Esophagus squamous epithelium (tissue), 5 donors: ENCODE measurements around the gene MGAT4C. TPM values are rescaled to one million over a fixed set of nuclear protein-coding genes. Genes with fewer than 3 reads are reported as not detected.
"Not testable (repeated sequence)": the region's sequence is repeated elsewhere in the genome, so short reads cannot be mapped to it uniquely, and the experiment has no call there.

Source experiments
- DNase-seq: peaks from one replicate; lab custom pipeline; 2025; lab: John Stamatoyannopoulos, UW
- H3K27ac ChIP-seq, 4 donors: fragments of 200-600 bp; sonication (generic); one replicate each; pipeline ENCODE4 v1.5.1; 2016 to 2019; ENCODE audit warnings: mild to moderate bottlenecking in 1 of 4
- H3K27me3 ChIP-seq, 4 donors: fragments of 200-600 bp; sonication (generic); 1 replicate in 3 of 4; 2 replicates in 1 of 4; pipeline versions ENCODE4 v1.5.1 to v1.6.0; 2017 to 2021; ENCODE audit warnings: antibody characterized with exemption in 1 of 4
- H3K36me3 ChIP-seq, 3 donors: fragments of 200-600 bp; sonication (generic); one replicate each; pipeline ENCODE4 v1.5.1; 2016 to 2019
- H3K4me1 ChIP-seq, 3 donors: fragments of 200-600 bp; sonication (generic); one replicate each; pipeline ENCODE4 v1.5.1; 2017 to 2019
- H3K4me3 ChIP-seq, 4 donors: fragments of 200-600 bp; sonication (generic); 1 replicate in 3 of 4; 2 replicates in 1 of 4; pipeline ENCODE4 v1.5.1; 2016 to 2019; ENCODE audit warnings: mild to moderate bottlenecking in 2 of 4, moderate library complexity in 1 of 4
- H3K9me3 ChIP-seq, 3 donors: fragments of 200-600 bp; sonication (generic); one replicate each; pipeline ENCODE4 v1.5.1; 2016 to 2019
- POLR2A ChIP-seq, 4 donors: fragments of 450-650 bp; IDR thresholded peaks; one replicate each; pipeline ENCODE4 v1.6.1; 2017; ENCODE audit warnings: antibody characterized with exemption in 4 of 4, mild to moderate bottlenecking in 4 of 4, moderate library complexity in 3 of 4
- WGBS, 2 donors: methylation state at CpG; one replicate each; pipeline ENCODE4 v1.1.5; 2018; 5-methylcytosine and 5-hydroxymethylcytosine counted together
- intact Hi-C: fragments of 100-400 bp; cut with DNase I; formaldehyde crosslinking; loops from one replicate; pipeline ENCODE4 v1.15.0; 2022
- total RNA-seq, 4 donors: library from RNA; depleted of rRNA; stranded (reverse); fragments of >200 nt; gene quantifications; one replicate each; pipeline ENCODE4 v1.1.0, GENCODE V29; 2016
- TF ChIP-seq, protein P1 (sequence below), 6 experiments: fragments of 450-650 bp in 4 of 6; fragments of 200-600 bp in 2 of 6; sonication (generic) in 2 of 6; IDR thresholded peaks; one replicate each; pipeline ENCODE4 v1.5.1; 2016 to 2019; ENCODE audit warnings: antibody characterized with exemption in 6 of 6, mild to moderate bottlenecking in 4 of 6, moderate library complexity in 4 of 6
- donor health status: DM: yes; HTN: yes; CAD: no.

Gene MGAT4C
- total RNA-seq, 4 donors from 2014 or later = under 0.01 TPM; not detected in 2

DNA sequence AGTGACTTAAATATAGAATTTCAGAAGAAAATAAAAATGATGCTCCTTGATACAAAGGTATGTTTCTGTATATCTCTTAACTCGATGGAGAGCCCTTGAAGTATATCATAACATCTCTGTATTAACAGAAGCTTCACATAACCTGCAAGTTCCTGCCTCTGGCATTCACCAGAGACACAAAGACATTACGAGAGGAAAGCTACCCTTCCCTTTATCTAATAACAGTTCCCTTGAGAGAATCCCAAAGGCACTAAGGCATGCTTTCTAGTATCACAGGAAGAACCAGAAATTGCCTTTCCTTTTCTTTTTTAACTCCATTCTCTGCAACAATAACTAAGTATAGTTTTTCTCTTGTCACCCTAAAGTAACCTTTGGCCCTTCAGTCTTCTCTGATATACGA, 164.5 kb downstream of the MGAT4C start:
- intact Hi-C loops = no loop called here
- H3K27me3 ChIP-seq = no peaks in the 10 kb centered on the region
- no peak for DNase-seq
- no peaks in the 10 kb centered on the region for H3K9me3 ChIP-seq
- H3K36me3 ChIP-seq = no peaks in the 10 kb centered on the region
- 36 to 48% methylated on average over 3 of the region's 3 CpGs for WGBS, 2 donors
- no peaks in the 10 kb centered on the region for H3K4me1 ChIP-seq
- no peak overlapping the region for H3K4me3 ChIP-seq
- no peak overlapping the region for H3K27ac ChIP-seq
- TF ChIP-seq POLR2A (IDR thresholded peaks at IDR 0.05) = no peak
- TF ChIP-seq, protein P1, sequence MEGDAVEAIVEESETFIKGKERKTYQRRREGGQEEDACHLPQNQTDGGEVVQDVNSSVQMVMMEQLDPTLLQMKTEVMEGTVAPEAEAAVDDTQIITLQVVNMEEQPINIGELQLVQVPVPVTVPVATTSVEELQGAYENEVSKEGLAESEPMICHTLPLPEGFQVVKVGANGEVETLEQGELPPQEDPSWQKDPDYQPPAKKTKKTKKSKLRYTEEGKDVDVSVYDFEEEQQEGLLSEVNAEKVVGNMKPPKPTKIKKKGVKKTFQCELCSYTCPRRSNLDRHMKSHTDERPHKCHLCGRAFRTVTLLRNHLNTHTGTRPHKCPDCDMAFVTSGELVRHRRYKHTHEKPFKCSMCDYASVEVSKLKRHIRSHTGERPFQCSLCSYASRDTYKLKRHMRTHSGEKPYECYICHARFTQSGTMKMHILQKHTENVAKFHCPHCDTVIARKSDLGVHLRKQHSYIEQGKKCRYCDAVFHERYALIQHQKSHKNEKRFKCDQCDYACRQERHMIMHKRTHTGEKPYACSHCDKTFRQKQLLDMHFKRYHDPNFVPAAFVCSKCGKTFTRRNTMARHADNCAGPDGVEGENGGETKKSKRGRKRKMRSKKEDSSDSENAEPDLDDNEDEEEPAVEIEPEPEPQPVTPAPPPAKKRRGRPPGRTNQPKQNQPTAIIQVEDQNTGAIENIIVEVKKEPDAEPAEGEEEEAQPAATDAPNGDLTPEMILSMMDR (IDR thresholded peaks at IDR 0.05) = no peak

DNA sequence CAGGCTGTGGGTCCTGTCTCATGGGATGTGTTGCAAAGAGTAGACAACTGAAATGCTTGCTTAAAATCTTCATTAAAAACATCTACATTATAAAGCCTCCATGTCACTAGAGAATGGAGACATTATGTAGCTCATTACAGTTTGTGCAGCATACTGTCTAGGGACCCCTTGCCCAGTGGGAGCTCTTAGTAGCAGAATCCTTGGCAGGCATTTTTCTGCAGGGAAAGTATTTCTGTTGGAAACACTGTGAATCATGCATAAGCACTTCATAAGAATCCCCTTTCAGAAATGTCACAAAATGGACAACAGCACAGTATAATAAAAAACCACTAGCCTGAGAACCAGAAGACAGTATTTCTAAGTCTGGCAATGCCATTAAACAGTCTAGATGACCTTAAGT, 174.3 kb downstream of the MGAT4C start:
- Histone ChIP-seq H3K27me3 (no peaks in the 10 kb centered on the region), H3K4me3 (no peak overlapping the region), H3K27ac (no peak overlapping the region), H3K36me3 (no peaks in the 10 kb centered on the region), H3K4me1 (no peaks in the 10 kb centered on the region), H3K9me3 (no peaks in the 10 kb centered on the region)
- DNase-seq = no peak
- intact Hi-C loops = no loop called here
- TF ChIP-seq POLR2A (IDR thresholded peaks at IDR 0.05) = no peak
- TF ChIP-seq, protein P1 (IDR thresholded peaks at IDR 0.05) = no peak

DNA sequence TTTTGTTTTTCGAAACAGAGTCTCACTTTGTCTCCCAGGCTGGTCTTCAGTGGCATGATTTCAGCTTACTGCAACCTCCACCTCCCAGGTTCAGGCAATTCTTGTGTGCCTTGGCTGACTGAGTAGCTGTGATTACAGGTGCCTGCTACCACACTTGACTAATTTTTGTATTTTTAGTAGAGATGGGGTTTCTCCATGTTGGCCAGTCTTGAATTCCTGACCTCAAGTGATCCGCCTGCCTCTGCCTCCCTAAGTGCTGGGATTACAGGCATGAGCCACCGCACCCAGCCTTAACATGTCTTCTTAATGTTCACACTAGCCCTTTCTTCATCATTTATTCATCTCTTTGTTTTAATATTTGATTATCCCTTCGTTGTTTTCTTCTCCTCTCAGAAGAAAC, 197.1 kb downstream of the MGAT4C start:
- H3K27ac ChIP-seq, H3K4me3 ChIP-seq, intact Hi-C loops, H3K4me1 ChIP-seq, H3K27me3 ChIP-seq, H3K36me3 ChIP-seq, DNase-seq, H3K9me3 ChIP-seq: not testable (repeated sequence)
- WGBS, 2 donors = 66 to 67% methylated on average over 4 of the region's 4 CpGs

DNA sequence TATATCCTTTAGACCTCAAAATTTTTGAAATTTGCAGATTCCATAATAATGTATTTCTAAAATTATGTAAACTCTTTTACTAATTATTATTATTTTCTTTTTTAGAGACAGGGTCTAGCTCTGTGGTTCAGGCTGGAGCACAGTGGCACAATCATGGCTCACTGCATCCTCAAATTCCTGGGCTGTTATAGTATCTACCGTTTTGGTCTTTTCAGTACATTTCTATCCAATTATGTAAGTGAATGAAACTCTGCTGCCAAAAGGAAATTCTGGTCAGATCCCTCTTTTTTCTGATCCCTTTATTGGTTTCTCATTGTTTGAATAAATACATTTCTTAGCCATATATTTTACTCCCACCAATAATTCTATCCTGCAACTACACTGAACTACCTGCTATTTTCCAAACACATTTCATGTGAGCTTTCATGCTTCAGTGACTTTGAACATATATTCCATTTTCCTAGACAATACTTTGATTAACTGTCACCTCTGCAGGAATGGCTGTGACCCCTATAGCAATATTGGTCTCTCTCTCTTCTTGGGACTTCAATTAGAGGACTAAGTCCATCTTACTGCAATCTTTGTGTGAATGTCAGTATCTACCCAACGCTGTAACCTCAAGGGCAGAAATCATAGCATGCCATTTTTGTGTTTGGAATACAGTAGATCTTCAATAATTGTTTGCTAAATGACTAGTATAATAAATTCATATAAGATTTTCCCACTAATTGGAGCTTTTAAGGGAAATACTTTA, 198.9 kb downstream of the MGAT4C start:
- intact Hi-C loops = no loop called here
- Histone ChIP-seq H3K4me3 (no peak overlapping the region), H3K36me3 (no peaks in the 10 kb centered on the region), H3K4me1 (no peaks in the 10 kb centered on the region), H3K27ac (no peak overlapping the region), H3K9me3 (no peaks in the 10 kb centered on the region), H3K27me3 (no peaks in the 10 kb centered on the region)
- 41 to 60% methylated on average over 2 of the region's 2 CpGs for WGBS, 2 donors
- no peak for DNase-seq
- TF ChIP-seq, protein P1 (IDR thresholded peaks at IDR 0.05) = no peak
- no peak for TF ChIP-seq POLR2A (IDR thresholded peaks at IDR 0.05)

DNA sequence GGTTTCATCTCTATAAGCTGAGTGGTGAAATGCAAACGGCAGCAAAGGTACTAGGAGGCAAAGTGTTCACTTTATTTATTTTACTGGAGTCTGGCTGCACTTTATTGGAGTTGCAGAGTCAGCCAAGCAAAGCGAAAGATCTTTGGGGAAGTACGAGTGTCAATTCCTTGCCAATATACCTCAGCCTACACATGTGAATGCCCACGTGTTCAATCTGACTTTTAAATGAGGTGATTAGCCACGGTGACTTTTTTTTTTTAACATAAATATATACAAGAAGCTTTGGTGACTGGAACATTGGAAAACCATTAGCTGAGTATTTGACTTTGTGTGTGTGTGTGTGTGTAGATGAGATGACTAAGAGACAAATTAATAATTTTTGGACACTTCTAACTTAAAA, 203.3 kb downstream of the MGAT4C start:
- no peak for DNase-seq
- WGBS, 2 donors = 55 to 67% methylated on average over 5 of the region's 5 CpGs
- no peaks in the 10 kb centered on the region for H3K27me3 ChIP-seq
- no peaks in the 10 kb centered on the region for H3K4me1 ChIP-seq
- no peak for TF ChIP-seq POLR2A (IDR thresholded peaks at IDR 0.05)
- TF ChIP-seq, protein P1 (IDR thresholded peaks at IDR 0.05) = no peak
- no peaks in the 10 kb centered on the region for H3K36me3 ChIP-seq
- H3K9me3 ChIP-seq = no peaks in the 10 kb centered on the region
- no peak overlapping the region for H3K27ac ChIP-seq
- H3K4me3 ChIP-seq = no peak overlapping the region
- intact Hi-C loops = no loop called here
